Lower leg skin (tissue), 3 donors: ENCODE data around the gene CELA2B.

Source experiments
- CTCF ChIP-seq, 3 donors: fragments of 450-650 bp; IDR thresholded peaks; one replicate each; pipeline ENCODE4 v1.5.1; 2016; ENCODE audit warnings: antibody characterized with exemption in 3 of 3, mild to moderate bottlenecking in 3 of 3, moderate library complexity in 2 of 3
- POLR2A ChIP-seq, 2 donors: fragments of 450-650 bp; IDR thresholded peaks; one replicate each; pipeline ENCODE4 v1.6.1; 2016 to 2017; ENCODE audit warnings: antibody characterized with exemption in 2 of 2, mild to moderate bottlenecking in 1 of 2, moderate library complexity in 1 of 2

DNA sequence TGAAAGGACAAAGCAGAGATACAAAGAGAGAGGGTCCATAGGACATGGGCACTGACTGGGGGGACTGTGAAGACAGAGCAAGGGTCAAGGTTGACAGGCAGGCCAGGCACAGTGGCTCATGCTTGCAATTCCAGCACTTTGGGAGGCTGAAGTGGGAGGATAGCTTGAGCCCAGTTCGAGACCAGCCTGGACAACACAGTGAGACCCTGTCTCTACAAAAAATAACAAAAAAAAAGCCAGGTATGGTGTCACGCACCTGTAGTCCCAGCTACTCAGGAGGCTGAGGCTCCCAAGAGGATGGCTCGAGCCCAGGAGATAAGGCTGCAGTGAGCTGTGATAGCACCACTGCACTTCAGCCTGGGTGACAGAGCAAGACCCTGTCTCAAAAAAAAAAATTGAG lies 43.7 kb downstream of the CELA2B start:
- TF ChIP-seq CTCF (IDR thresholded peaks at IDR 0.05) (no peak), POLR2A (IDR thresholded peaks at IDR 0.05) (no peak)
